T follicular helper cell (primary cell): ENCODE data around the gene OPRD1.

Source experiments
- DNase-seq: peaks from one replicate; pipeline ENCODE4 v3.0.0-alpha.2; 2020; ENCODE audit warnings: low read depth

Gene OPRD1

GRCh38 chr1:28910379-28911115 is 98.6 kb downstream of the OPRD1 start:
- no peak for DNase-seq

DNA sequence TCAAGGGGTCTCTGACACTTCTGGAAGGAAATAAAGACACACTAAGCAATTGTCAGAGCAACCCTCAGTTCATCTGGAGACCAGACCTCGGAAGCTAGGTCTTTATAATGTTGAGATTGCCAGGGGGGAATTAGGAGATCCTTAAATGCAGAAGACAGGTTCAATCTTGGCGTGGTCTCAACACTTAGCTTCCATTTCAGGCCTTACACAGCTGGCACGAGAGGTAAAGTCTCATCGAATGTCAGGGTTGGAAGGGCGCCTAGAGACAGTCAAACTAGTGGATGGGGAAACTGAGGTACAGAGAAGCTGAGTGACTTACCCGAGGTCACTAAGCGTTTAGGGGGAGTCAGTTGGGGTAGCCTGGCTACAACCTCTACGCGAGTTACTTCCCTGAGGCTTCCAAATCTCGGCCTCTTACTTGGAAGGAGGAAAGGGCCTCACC is 101.8 kb downstream of the OPRD1 start:
- DNase-seq, result no peak

DNA sequence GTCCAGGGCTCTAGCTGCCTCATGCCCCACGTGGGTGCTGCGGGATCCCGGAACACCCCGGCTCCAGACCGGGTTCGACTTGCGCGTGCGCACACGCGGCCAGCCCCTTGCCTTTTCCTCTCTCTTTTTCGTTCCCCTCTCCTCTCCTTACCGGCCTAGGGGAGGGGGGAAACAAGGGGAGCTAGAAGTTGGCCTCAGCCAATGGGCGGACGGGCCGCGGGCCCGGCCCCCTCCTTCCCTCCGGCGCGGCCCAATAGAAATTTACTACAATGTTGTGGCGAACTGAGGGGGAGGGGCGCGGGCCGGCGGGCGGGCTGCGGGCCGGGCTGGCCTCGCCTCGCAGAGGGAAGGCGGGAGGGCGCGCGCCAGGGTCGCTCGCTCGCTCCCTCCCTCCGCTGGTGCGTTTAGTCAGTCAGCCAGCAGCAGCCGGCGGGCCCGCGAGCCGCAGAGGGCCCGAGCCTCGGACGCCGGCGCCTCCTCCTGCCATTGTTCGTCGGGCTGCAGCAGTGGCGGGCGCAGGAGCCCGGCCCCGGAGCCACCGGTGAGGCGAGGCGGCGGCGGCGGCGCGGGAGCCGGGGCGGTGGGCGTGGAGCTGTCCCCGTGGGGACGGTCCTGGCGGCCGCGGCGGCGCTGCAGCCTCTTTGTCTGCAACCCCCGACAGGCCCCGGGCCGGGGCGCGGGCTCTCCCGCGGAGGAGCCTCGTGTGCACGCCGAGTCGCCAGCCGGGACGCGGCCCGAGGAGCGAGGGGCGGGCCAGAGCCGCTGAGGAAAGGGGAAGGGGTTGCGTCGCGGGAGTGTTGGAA is 102.5 kb downstream of the OPRD1 start, which contains the start of gene EPB41:
Gene EPB41, plus strand, starts transcription at position 342 of the 803 bp plus-strand sequence. CDS start 72,869 bp downstream, outside the sequence.
- peak; percentile 79 for DNase-seq

- DNase-seq, result peak; percentile 9
Measured at GRCh38 chr1:28915031-28915895, 103.3 kb downstream of the OPRD1 start.

GRCh38 chr1:28917757-28918118 is 105.8 kb downstream of the OPRD1 start:
- DNase-seq, result no peak
